H1 (cell line): ENCODE measurements around the gene LBX1. TPM values are rescaled to one million over a fixed set of nuclear protein-coding genes. Genes with fewer than 3 reads are reported as not detected.

Experiments used
- CTCF ChIA-PET: fragments of 300-600 bp; sonication (Branson Sonifier 250); formaldehyde crosslinking; loops from one replicate; lab custom pipeline; 2021; ENCODE audit not compliant: partially characterized antibody; lab: Charles Lee
- POLR2A ChIA-PET: fragments of 300-600 bp; sonication (Branson Sonifier 250); formaldehyde crosslinking; loops from one replicate; lab custom pipeline; 2021; ENCODE audit warnings: inconsistent platforms; ENCODE audit not compliant: partially characterized antibody; lab: Charles Lee
- DNase-seq, 2 experiments: peaks; one replicate each; pipeline versions ENCODE4 v3.0.0 to v3.0.0-alpha.2; 2010 to 2022; ENCODE audit warnings: low spot score in 2 of 2, low read depth in 1 of 2, mixed read lengths in 1 of 2
- FAIRE-seq: peaks from 2 replicates; lab custom pipeline; 2011; peaks lifted over from hg19 to GRCh38; lab: Jason Lieb, UNC
- H2AFZ ChIP-seq: 2 replicates; pipeline ENCODE4 v1.8.1; 2012; ENCODE audit warnings: low read length, inconsistent platforms
- H2AK5ac ChIP-seq: 2 replicates; pipeline ENCODE4 v1.6.1; 2013; ENCODE audit warnings: low read depth, low read length
- H2BK120ac ChIP-seq: replicated peaks from 2 replicates; pipeline ENCODE3; 2013; ENCODE audit warnings: low read depth, low read length, inconsistent platforms
- H2BK12ac ChIP-seq: 2 replicates; pipeline ENCODE4 v1.6.1; 2013; ENCODE audit warnings: low read depth, low read length
- H2BK15ac ChIP-seq: 2 replicates; pipeline ENCODE4 v1.6.1; 2013; ENCODE audit warnings: low read length
- H2BK20ac ChIP-seq: 2 replicates; pipeline ENCODE4 v1.6.1; 2013; ENCODE audit warnings: low read length
- H2BK5ac ChIP-seq: 2 replicates; pipeline ENCODE4 v1.6.1; 2013; ENCODE audit warnings: low read depth, low read length
- H3K14ac ChIP-seq: 2 replicates; pipeline ENCODE4 v1.6.1; 2013; ENCODE audit warnings: inconsistent platforms; ENCODE audit not compliant: insufficient read length
- H3K18ac ChIP-seq: 2 replicates; pipeline ENCODE4 v1.6.1; 2013; ENCODE audit warnings: low read length; ENCODE audit errors: extremely low read depth
- H3K23ac ChIP-seq: 2 replicates; pipeline ENCODE4 v1.6.1; 2013; ENCODE audit warnings: inconsistent platforms; ENCODE audit not compliant: insufficient read length
- H3K23me2 ChIP-seq: 2 replicates; pipeline ENCODE4 v1.6.1; 2013; ENCODE audit warnings: low read depth, low read length
- H3K27ac ChIP-seq: 2 replicates; pipeline ENCODE4 v1.6.1; 2011; ENCODE audit warnings: low read depth, low read length, inconsistent platforms
- H3K27me3 ChIP-seq, 4 experiments: replicated peaks in 1 of 4; 1 replicate in 1 of 4; 2 replicates in 3 of 4; pipeline versions ENCODE4 v1.6.1 to v1.8.1; 2011 to 2013; ENCODE audit warnings: low read length in 3 of 4, mild to moderate bottlenecking in 3 of 4, inconsistent platforms in 2 of 4, mixed read lengths in 2 of 4, moderate library complexity in 1 of 4; ENCODE audit not compliant: control insufficient read depth in 3 of 4, insufficient read depth in 3 of 4; ENCODE audit errors: extremely low read depth in 1 of 4
- H3K36me3 ChIP-seq, 4 experiments: 2 replicates each; pipeline versions ENCODE4 v1.6.1 to v1.8.1; 2011 to 2013; ENCODE audit warnings: mild to moderate bottlenecking in 4 of 4, low read length in 3 of 4, moderate library complexity in 2 of 4, control low read depth in 1 of 4, inconsistent platforms in 1 of 4; ENCODE audit not compliant: insufficient read depth in 4 of 4, control insufficient read depth in 2 of 4
- H3K4ac ChIP-seq: replicated peaks from 2 replicates; pipeline ENCODE3; 2013; ENCODE audit warnings: low read length, low read depth, mixed read lengths, inconsistent platforms; ENCODE audit not compliant: insufficient read length
- H3K4me1 ChIP-seq, 4 experiments: replicated peaks in 1 of 4; 1 replicate in 1 of 4; 2 replicates in 3 of 4; pipeline versions ENCODE4 v1.6.1 to v1.8.1; 2011 to 2013; ENCODE audit warnings: low read length in 3 of 4, inconsistent platforms in 2 of 4, mixed read lengths in 1 of 4; ENCODE audit not compliant: insufficient read depth in 4 of 4, control insufficient read depth in 3 of 4
- H3K4me2 ChIP-seq, 2 experiments: 2 replicates each; pipeline versions ENCODE4 v1.6.1 to v1.8.1; 2011 to 2013; ENCODE audit warnings: low read depth in 2 of 2, low read length in 2 of 2, control low read depth in 1 of 2, inconsistent platforms in 1 of 2, mild to moderate bottlenecking in 1 of 2; ENCODE audit not compliant: insufficient read depth in 1 of 2
- H3K4me3 ChIP-seq, 4 experiments: fragments of 200-600, 300-600 bp in 1 of 4; sonication (generic), shearing (Covaris generic), sonication (Bioruptor Twin) in 1 of 4; 2 replicates each; pipeline versions ENCODE4 v1.5.1 to v1.8.1; 2011 to 2016; ENCODE audit warnings: low read length in 4 of 4, low read depth in 3 of 4, control low read depth in 2 of 4, inconsistent platforms in 2 of 4, mild to moderate bottlenecking in 2 of 4, mixed read lengths in 1 of 4, moderate library complexity in 1 of 4; ENCODE audit not compliant: insufficient read depth in 2 of 4; ENCODE audit errors: extremely low read depth in 1 of 4
- H3K56ac ChIP-seq: replicated peaks from 2 replicates; pipeline ENCODE3; 2013; ENCODE audit warnings: low read depth, mild to moderate bottlenecking, mixed read lengths, low read length, inconsistent platforms; ENCODE audit not compliant: insufficient read length
- H3K79me1 ChIP-seq: 2 replicates; pipeline ENCODE4 v1.6.1; 2013; ENCODE audit warnings: low read depth, low read length, control low read depth
- H3K79me2 ChIP-seq, 2 experiments: 2 replicates each; pipeline versions ENCODE4 v1.6.1 to v1.8.1; 2012 to 2013; ENCODE audit warnings: low read length in 2 of 2, mild to moderate bottlenecking in 2 of 2, inconsistent platforms in 1 of 2; ENCODE audit not compliant: insufficient read depth in 2 of 2, control insufficient read depth in 1 of 2
- H3K9ac ChIP-seq, 4 experiments: replicated peaks in 1 of 4; 1 replicate in 1 of 4; 2 replicates in 3 of 4; pipeline versions ENCODE4 v1.6.1 to v1.8.1; 2011 to 2013; ENCODE audit warnings: low read depth in 3 of 4, low read length in 3 of 4, control low read depth in 2 of 4, mild to moderate bottlenecking in 2 of 4, moderate library complexity in 2 of 4, inconsistent platforms in 1 of 4; ENCODE audit errors: extremely low read depth in 1 of 4
- H3K9me3 ChIP-seq, 2 experiments: 2 replicates each; pipeline versions ENCODE4 v1.6.1 to v1.8.1; 2012 to 2013; ENCODE audit warnings: mild to moderate bottlenecking in 2 of 2, moderate library complexity in 2 of 2, control low read depth in 1 of 2, inconsistent platforms in 1 of 2, low read depth in 1 of 2, low read length in 1 of 2, mixed read lengths in 1 of 2; ENCODE audit not compliant: insufficient read depth in 2 of 2
- H4K20me1 ChIP-seq, 2 experiments: replicated peaks in 1 of 2; 2 replicates each; pipeline versions ENCODE3 to v1.8.1; 2011 to 2013; ENCODE audit warnings: inconsistent platforms in 2 of 2, low read length in 2 of 2, mild to moderate bottlenecking in 1 of 2; ENCODE audit not compliant: insufficient read depth in 2 of 2, control insufficient read depth in 1 of 2
- H4K5ac ChIP-seq: 2 replicates; pipeline ENCODE4 v1.6.1; 2013; ENCODE audit warnings: low read length, low read depth, mixed read lengths, inconsistent platforms; ENCODE audit not compliant: insufficient read length
- H4K8ac ChIP-seq: 2 replicates; pipeline ENCODE4 v1.8.0; 2013; ENCODE audit warnings: mild to moderate bottlenecking, moderate library complexity, low read length, inconsistent platforms; ENCODE audit not compliant: insufficient read depth; ENCODE audit errors: extremely low read depth
- H4K91ac ChIP-seq: replicated peaks from 2 replicates; pipeline ENCODE3; 2013; ENCODE audit warnings: low read length, mixed read lengths, inconsistent platforms; ENCODE audit not compliant: insufficient read length
- KDM1A ChIP-seq: fragments of 200-600, 300-600 bp; sonication (generic); IDR thresholded peaks from 2 replicates; pipeline ENCODE4 v1.7.1; 2016; ENCODE audit warnings: mild to moderate bottlenecking, low read length, borderline replicate concordance
- WGBS, 2 experiments: shearing (Covaris generic) in 1 of 2; methylation state at CpG; one replicate each; pipeline versions ENCODE4 v1.1.6 to v1.1.7; 2013 to 2015; ENCODE audit warnings: low lambda C conversion rate in 2 of 2, mixed read lengths in 2 of 2, inconsistent platforms in 1 of 2, low coverage in 1 of 2, missing lambda C conversion rate in 1 of 2; ENCODE audit not compliant: insufficient replicate concordance in 2 of 2, insufficient coverage in 1 of 2, insufficient read length in 1 of 2; ENCODE audit errors: extremely low coverage in 1 of 2, missing lambda C conversion rate in 1 of 2; 5-methylcytosine and 5-hydroxymethylcytosine counted together
- polyA plus RNA-seq, 7 experiments: library from polyadenylated mRNA; depleted of rRNA in 3 of 7; stranded (reverse) in 5 of 7; unstranded in 2 of 7; fragments of >200 nt in 5 of 7; fragments of 200-250 nt in 2 of 7; gene quantifications; 1 replicate in 5 of 7; 2 replicates in 1 of 7; 4 replicates in 1 of 7; pipeline versions ENCODE4 v1.2.1 to v1.2.3, GENCODE V29; 2011 to 2013; ENCODE audit warnings: missing spikeins in 2 of 7, mixed read lengths in 2 of 7
- total RNA-seq: library from RNA; stranded (reverse); fragmentation: NEBNext Ultra II Directional; extraction: Animal tissue kit (Norgen Biotek cat#: 25700); gene quantifications from 2 replicates; pipeline ENCODE4 v1.2.1, GENCODE V29; 2021

LBX1 gene
- total and polyA plus RNA-seq, 2 of the 8 experiments (the other 6 are each of a cell fraction or from before 2014, with no cell fraction given), result not detected

- Histone ChIP-seq H3K27me3 (peaks cover 0 to 2% (median under 1%) of the 10 kb centered on the region in 4 experiments; a peak in 3 of 7 replicates), H3K79me2 (no peaks in the 10 kb centered on the region), H2AFZ (no peak overlapping the region)
Observed at GRCh38 chr10:101257084-101257483, 27.8 kb upstream of the LBX1 start.

More at GRCh38 chr10:101257084-101257483, 27.8 kb upstream of the LBX1 start:
- DNase-seq, result no peak
- Histone ChIP-seq H2AK5ac (no peak overlapping the region), H3K9ac (no peak overlapping the region), H3K56ac (no peak overlapping the region), H4K91ac (no peak overlapping the region), H3K23me2 (no peaks in the 10 kb centered on the region; the same call in 1 of the 2 replicates), H3K4me1 (peaks cover 2 to 11% (median 8%) of the 10 kb centered on the region in 4 experiments; a peak in 6 of 7 replicates), H3K9me3 (no peaks in the 10 kb centered on the region), H2BK15ac (no peak overlapping the region), H2BK5ac (no peak overlapping the region), H3K36me3 (no peaks in the 10 kb centered on the region), H3K79me1 (no peaks in the 10 kb centered on the region), H2BK20ac (no peak overlapping the region), H3K4me3 (no peak overlapping the region), H3K18ac (no peak overlapping the region), H3K14ac (no peak overlapping the region), H4K8ac (no peak overlapping the region), H3K23ac (no peak overlapping the region), H3K27ac (no peak overlapping the region), H3K4ac (no peak overlapping the region), H2BK12ac (no peak overlapping the region), H2BK120ac (no peak overlapping the region), H4K20me1 (no peaks in the 10 kb centered on the region), H3K4me2 (no peak overlapping the region), H4K5ac (no peak overlapping the region)
- ChIA-PET POLR2A (no interaction called here), CTCF (interaction anchor here (1.0 to 27.0 kb wide), 7 partner anchors 17 to 217 kb away, joined by 3 to 317 read pairs (median 6); no protein-coding TSS in a partner anchor)
- FAIRE-seq, result no peak
- no peak for TF ChIP-seq KDM1A
- WGBS, 2 experiments, result 90% methylated on average over 3 of the region's 3 CpGs; no CpG with 5 or more reads in 1 of the 2 experiments
